Natural killer cell treated with Interleukin-12 subunit alpha and Interleukin-12 subunit beta and Interleukin-15 and Interleukin-18, amount 100 ng/mL, for 72 hours (primary cell): ENCODE measurements around the gene PMEPA1. TPM values are rescaled to one million over a fixed set of nuclear protein-coding genes. Genes with fewer than 3 reads are reported as not detected.

Experiments
- ATAC-seq, 2 donors: fragments of 150-1000 bp; cut with Tn5 transposase in 1 of 2; sonication (Bioruptor Pico), chemical (Tn5 transposase) in 1 of 2; 2 replicates each; pipeline ENCODE4 v1.10.0; 2021
- DNase-seq: peaks from one replicate; pipeline ENCODE4 v3.0.0; 2022; ENCODE audit warnings: low spot score
- H3K27ac Mint-ChIP-seq, 2 donors: 1 replicate in 1 of 2; 2 replicates in 1 of 2; pipeline ENCODE4 v1.8.0; 2022; ENCODE audit warnings: mixed read lengths in 2 of 2, mild to moderate bottlenecking in 1 of 2, moderate library complexity in 1 of 2
- H3K27me3 Mint-ChIP-seq, 2 donors: 1 replicate in 1 of 2; 2 replicates in 1 of 2; pipeline ENCODE4 v1.8.0; 2022; ENCODE audit warnings: mixed read lengths in 2 of 2
- H3K36me3 Mint-ChIP-seq: one replicate; pipeline ENCODE4 v1.8.0; 2022; ENCODE audit warnings: mixed read lengths
- H3K4me1 Mint-ChIP-seq, 2 donors: 1 replicate in 1 of 2; 2 replicates in 1 of 2; pipeline ENCODE4 v1.8.0; 2022; ENCODE audit warnings: low read depth in 2 of 2, mixed read lengths in 2 of 2, mild to moderate bottlenecking in 1 of 2
- H3K4me3 Mint-ChIP-seq: one replicate; pipeline ENCODE4 v1.8.0; 2022; ENCODE audit warnings: mixed read lengths
- H3K9me3 Mint-ChIP-seq: 2 replicates; pipeline ENCODE4 v1.8.0; 2022; ENCODE audit warnings: mixed read lengths
- total RNA-seq, 2 donors: library from RNA; stranded (reverse); gene quantifications; one replicate each; pipeline ENCODE4 v1.2.3, GENCODE V29; 2022

The PMEPA1 gene
- total RNA-seq, 2 donors from 2014 or later, result 0.08 TPM; not detected in 1

DNA sequence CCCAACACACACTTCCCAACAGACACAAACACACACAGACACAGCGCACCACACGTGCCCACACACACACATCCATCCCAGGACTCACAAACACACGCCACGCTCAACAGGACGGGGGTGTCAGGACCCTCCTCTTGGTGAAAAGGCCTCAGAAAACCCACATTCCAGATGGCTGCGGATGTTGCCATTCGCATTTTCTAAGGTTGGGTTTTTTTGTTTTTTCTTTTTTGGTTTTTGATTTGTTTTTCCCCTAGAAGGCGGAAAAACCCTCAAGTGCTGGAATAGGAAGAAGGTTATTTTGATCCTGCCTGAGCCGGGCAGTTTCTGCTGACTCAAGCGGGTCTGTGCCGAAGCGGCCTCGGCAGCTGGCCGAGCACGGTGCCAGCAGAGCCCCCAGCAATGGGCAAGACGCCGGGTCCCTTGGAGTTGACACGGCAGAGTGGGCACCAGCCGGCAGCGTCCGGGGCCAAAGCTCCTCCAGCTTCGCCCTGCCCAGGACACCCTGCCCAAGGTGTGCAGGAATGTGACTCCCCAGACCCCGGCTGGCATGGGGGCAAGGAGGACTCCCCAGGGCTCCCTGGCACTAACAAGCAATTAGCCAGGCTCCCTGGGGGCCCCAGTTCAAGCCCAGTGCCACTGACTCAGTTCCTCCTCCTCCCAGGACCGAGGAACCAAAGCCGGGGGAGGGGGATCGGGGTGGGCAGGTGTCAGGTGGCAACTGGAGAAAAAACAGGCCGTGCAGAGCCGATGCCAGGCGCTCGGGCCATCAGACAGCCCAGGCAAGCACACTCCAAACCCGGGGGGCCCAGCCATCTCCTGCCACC lies 48.7 kb downstream of the PMEPA1 start:
- Mint-ChIP-seq H3K4me3 (no peak overlapping the region), H3K27me3 (peaks cover 0 to 10% of the 10 kb centered on the region in 2 donors), H3K36me3 (no peaks in the 10 kb centered on the region), H3K9me3 (no peaks in the 10 kb centered on the region), H3K27ac (no peak overlapping the region), H3K4me1 (peaks cover 4 to 14% of the 10 kb centered on the region in 2 donors)
- no peak for ATAC-seq
- no peak for DNase-seq

- Mint-ChIP-seq H3K4me3 (no peak overlapping the region), H3K27ac (no peak overlapping the region), H3K36me3 (no peaks in the 10 kb centered on the region), H3K27me3 (peaks cover 0 to 10% of the 10 kb centered on the region in 2 donors), H3K4me1 (peaks cover 4 to 14% of the 10 kb centered on the region in 2 donors), H3K9me3 (no peaks in the 10 kb centered on the region)
- ATAC-seq (no peak), DNase-seq (no peak)
Measured at GRCh38 chr20:57660181-57660921, 49.5 kb downstream of the PMEPA1 start.

- H3K4me3 Mint-ChIP-seq, result no peak overlapping the region
- no peak for ATAC-seq
- no peak overlapping the region for H3K27ac Mint-ChIP-seq
- H3K27me3 Mint-ChIP-seq, result peaks cover 0 to 10% of the 10 kb centered on the region in 2 donors
- no peaks in the 10 kb centered on the region for H3K36me3 Mint-ChIP-seq
- DNase-seq, result no peak
- peaks cover 5 to 18% of the 10 kb centered on the region in 2 donors for H3K4me1 Mint-ChIP-seq
- H3K9me3 Mint-ChIP-seq, result no peaks in the 10 kb centered on the region
Measured at GRCh38 chr20:57659517-57660180, 50.2 kb downstream of the PMEPA1 start.

DNA sequence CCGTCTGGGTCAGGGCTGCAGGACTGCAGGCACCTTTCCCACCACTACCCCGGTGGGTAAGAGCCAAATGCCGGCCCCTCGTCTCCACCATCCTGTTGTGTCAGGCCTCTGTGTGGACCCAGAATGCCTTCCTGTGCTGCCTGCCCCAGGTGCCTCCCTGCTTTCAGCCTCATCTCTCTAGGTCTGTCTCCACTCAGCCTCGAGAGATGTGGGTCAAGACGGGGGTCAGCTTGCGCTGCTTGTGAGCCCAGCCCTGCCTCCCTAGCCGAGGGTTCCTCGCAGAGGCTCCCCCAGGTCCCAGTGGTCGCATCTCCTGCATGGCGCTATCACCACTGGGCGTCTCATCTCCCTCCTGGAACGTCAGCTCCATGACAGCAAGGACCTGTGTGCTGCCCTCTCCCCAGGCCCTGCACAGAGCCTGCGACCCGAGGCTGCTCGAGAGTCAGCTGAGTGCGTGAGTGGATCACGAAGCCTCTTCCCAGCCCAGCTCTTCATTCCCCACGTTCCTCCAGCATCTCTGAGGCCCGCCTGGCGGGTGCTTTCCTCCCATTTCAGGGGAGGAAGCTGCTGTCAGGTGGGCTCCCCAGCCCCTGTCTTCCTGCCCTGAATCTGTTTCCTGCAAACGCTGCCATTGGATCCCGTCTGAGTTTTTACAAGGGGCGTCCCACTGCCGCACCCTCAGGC lies 50.8 kb downstream of the PMEPA1 start:
- Mint-ChIP-seq H3K4me1 (peaks cover 11 to 24% of the 10 kb centered on the region in 2 donors), H3K36me3 (no peaks in the 10 kb centered on the region), H3K9me3 (no peaks in the 10 kb centered on the region), H3K27me3 (peaks cover 0 to 10% of the 10 kb centered on the region in 2 donors), H3K4me3 (no peak overlapping the region), H3K27ac (no peak overlapping the region)
- ATAC-seq (no peak), DNase-seq (no peak)

DNA sequence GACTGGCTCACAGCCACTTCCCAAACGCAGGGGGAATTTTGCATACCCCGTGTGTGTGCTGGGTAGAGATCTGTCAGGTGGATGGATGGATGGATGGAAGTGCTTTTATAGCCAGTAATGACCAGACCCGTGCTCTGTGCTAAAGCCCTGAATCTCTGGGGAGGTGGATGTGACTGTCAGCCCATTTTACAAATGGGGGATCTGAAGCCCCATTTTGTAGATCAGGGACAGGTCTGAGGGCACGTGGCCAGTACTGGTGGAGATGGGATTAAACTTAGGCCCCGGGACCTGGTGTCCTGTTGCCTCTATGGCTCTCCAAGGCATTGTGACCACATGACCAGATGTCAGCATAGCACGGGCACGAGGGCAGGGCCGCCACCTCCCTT lies 51.4 kb downstream of the PMEPA1 start:
- DNase-seq (no peak), ATAC-seq (no peak)
- Mint-ChIP-seq H3K27ac (no peak overlapping the region), H3K4me1 (peaks cover 11 to 24% of the 10 kb centered on the region in 2 donors), H3K4me3 (no peak overlapping the region), H3K27me3 (peaks cover 0 to 10% of the 10 kb centered on the region in 2 donors), H3K9me3 (no peaks in the 10 kb centered on the region), H3K36me3 (no peaks in the 10 kb centered on the region)

GRCh38 chr20:57657535-57658446 lies 52.0 kb downstream of the PMEPA1 start:
- no peaks in the 10 kb centered on the region for H3K9me3 Mint-ChIP-seq
- DNase-seq, result no peak
- H3K4me1 Mint-ChIP-seq, result peaks cover 11 to 24% of the 10 kb centered on the region in 2 donors
- H3K36me3 Mint-ChIP-seq, result no peaks in the 10 kb centered on the region
- peaks cover 0 to 10% of the 10 kb centered on the region in 2 donors for H3K27me3 Mint-ChIP-seq
- no peak overlapping the region for H3K27ac Mint-ChIP-seq
- H3K4me3 Mint-ChIP-seq, result no peak overlapping the region
- peak in 1 of 2 donors; percentile 31 for ATAC-seq

DNA sequence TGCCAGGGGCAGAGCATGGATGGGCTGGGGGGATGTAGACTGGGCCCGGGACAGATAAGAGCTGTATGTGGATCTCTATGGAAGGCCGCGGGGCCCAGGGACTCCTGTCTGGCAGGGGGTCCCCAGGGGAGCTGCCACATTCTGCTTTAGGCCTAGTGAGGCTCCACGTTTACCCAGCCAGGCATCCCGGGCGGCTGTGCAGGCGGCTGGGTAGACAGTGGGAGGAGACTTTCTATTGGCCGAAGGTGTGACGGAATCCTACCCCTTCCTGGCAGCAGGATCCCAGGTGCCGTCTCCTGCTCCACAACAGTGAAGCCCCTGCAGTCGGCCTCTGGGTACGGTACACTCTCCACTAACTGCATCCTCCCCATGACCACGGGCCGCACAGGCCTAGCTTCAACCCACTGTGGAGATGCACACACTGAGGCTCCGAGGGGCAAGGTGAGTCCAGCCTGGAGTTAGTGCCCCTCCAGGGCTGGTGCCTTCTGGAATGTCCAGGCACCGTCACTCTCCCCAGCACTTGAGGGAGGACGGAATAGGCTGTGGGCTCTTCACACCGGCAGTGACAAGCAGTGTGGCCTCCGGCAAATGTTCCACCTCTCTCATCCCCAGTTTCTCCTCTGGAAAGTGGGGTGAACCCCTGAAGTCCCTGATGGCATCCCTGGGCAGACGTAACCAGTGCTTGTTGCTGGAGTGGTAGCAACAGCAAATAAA lies 52.8 kb downstream of the PMEPA1 start:
- Mint-ChIP-seq H3K27me3 (peaks cover 0 to 10% of the 10 kb centered on the region in 2 donors), H3K27ac (no peak overlapping the region), H3K36me3 (no peaks in the 10 kb centered on the region), H3K4me1 (peaks cover 11 to 24% of the 10 kb centered on the region in 2 donors), H3K9me3 (no peaks in the 10 kb centered on the region), H3K4me3 (no peak overlapping the region)
- no peak for ATAC-seq
- DNase-seq, result no peak

- Mint-ChIP-seq H3K4me1 (peaks cover 11 to 24% of the 10 kb centered on the region in 2 donors), H3K9me3 (no peaks in the 10 kb centered on the region), H3K27me3 (peaks cover 0 to 10% of the 10 kb centered on the region in 2 donors), H3K4me3 (no peak overlapping the region), H3K36me3 (no peaks in the 10 kb centered on the region), H3K27ac (no peak overlapping the region)
- DNase-seq, result no peak
- ATAC-seq, result no peak
Measured at GRCh38 chr20:57656252-57656820, 53.5 kb downstream of the PMEPA1 start.

- Mint-ChIP-seq H3K4me1 (peaks cover 11 to 23% of the 10 kb centered on the region in 2 donors), H3K36me3 (no peaks in the 10 kb centered on the region), H3K9me3 (no peaks in the 10 kb centered on the region), H3K27ac (no peak overlapping the region), H3K27me3 (peaks cover 0 to 7% of the 10 kb centered on the region in 2 donors), H3K4me3 (no peak overlapping the region)
- ATAC-seq (no peak), DNase-seq (no peak)
Measured at GRCh38 chr20:57655809-57656155, 54.0 kb downstream of the PMEPA1 start.

- Mint-ChIP-seq H3K9me3 (no peaks in the 10 kb centered on the region), H3K4me3 (no peak overlapping the region), H3K27me3 (peaks cover 1 to 3% of the 10 kb centered on the region in 2 donors), H3K4me1 (peaks cover 11 to 17% of the 10 kb centered on the region in 2 donors), H3K27ac (no peak overlapping the region), H3K36me3 (no peaks in the 10 kb centered on the region)
- no peak for ATAC-seq
- no peak for DNase-seq
Measured at GRCh38 chr20:57654998-57655808, 54.6 kb downstream of the PMEPA1 start.

DNA sequence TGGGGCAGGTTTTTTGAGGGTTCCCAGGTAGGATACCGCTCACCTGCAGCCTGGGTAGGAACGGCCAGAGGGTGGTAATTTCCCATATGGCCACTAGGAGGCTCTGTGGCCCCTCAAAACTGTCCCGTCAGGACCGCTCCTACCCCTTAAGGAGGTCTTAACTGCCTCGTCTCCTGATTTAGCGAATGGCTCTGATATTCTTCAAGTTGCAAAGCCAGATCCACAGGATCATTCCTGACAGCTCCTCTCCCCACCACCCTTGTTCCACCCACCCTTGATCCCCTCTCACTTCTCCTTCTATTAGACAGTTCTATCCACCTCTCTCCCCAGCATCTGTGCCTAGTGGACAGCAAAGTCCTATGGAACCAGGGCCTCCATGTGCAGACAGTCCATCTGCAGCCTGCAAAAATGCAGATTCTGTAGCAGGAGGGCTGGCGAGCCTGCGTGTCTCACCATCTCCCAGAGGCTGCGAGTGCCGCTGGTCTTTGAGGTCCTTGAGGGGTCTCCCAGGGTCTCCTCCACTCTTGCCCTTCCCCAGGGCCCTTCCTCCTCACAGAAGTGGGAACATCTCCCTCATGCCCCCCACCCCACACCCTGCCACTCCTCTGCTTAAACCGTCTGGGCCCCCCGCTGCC lies 55.3 kb downstream of the PMEPA1 start:
- peaks cover 11 to 16% of the 10 kb centered on the region in 2 donors for H3K4me1 Mint-ChIP-seq
- H3K27ac Mint-ChIP-seq, result no peak overlapping the region
- no peaks in the 10 kb centered on the region for H3K9me3 Mint-ChIP-seq
- peak; percentile 65 to 74 for ATAC-seq
- peaks cover 0 to 8% of the 10 kb centered on the region in 2 donors for H3K27me3 Mint-ChIP-seq
- H3K4me3 Mint-ChIP-seq, result no peak overlapping the region
- no peaks in the 10 kb centered on the region for H3K36me3 Mint-ChIP-seq
- no peak for DNase-seq
